A673 (cell line): ENCODE data around the gene CDH23.

ENCODE experiments used
- EZH2 ChIP-seq: fragments of 200-600 bp; sonication (generic); IDR thresholded peaks from 2 replicates; pipeline ENCODE4 v1.6.1; 2017; ENCODE audit warnings: borderline replicate concordance, low read depth, mild to moderate bottlenecking, mixed read lengths, antibody characterized with exemption, low read length; ENCODE audit not compliant: poor library complexity, severe bottlenecking
- TF ChIP-seq, protein P1 (sequence below): fragments of 300-800, 200-600 bp; sonication (generic); conservative IDR thresholded peaks from 2 replicates; pipeline ENCODE4 v1.5.1; 2017; ENCODE audit warnings: low read depth, mild to moderate bottlenecking, antibody characterized with exemption, low read length, moderate library complexity, mixed read lengths

GRCh38 chr10:71414359-71414758 is 17.6 kb downstream of the CDH23 start:
- TF ChIP-seq, protein P1, sequence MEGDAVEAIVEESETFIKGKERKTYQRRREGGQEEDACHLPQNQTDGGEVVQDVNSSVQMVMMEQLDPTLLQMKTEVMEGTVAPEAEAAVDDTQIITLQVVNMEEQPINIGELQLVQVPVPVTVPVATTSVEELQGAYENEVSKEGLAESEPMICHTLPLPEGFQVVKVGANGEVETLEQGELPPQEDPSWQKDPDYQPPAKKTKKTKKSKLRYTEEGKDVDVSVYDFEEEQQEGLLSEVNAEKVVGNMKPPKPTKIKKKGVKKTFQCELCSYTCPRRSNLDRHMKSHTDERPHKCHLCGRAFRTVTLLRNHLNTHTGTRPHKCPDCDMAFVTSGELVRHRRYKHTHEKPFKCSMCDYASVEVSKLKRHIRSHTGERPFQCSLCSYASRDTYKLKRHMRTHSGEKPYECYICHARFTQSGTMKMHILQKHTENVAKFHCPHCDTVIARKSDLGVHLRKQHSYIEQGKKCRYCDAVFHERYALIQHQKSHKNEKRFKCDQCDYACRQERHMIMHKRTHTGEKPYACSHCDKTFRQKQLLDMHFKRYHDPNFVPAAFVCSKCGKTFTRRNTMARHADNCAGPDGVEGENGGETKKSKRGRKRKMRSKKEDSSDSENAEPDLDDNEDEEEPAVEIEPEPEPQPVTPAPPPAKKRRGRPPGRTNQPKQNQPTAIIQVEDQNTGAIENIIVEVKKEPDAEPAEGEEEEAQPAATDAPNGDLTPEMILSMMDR: no peak
- no peak for TF ChIP-seq EZH2
